Fibroblast of upper back skin (primary cell): ENCODE results near the gene CMBL.
A peak's percentile ranks its signal among the peaks of the same experiment; 100 is the strongest.

Source experiments
- DNase-seq: peaks from one replicate; pipeline ENCODE4 v3.0.0-alpha.2; 2013

Gene CMBL

DNA sequence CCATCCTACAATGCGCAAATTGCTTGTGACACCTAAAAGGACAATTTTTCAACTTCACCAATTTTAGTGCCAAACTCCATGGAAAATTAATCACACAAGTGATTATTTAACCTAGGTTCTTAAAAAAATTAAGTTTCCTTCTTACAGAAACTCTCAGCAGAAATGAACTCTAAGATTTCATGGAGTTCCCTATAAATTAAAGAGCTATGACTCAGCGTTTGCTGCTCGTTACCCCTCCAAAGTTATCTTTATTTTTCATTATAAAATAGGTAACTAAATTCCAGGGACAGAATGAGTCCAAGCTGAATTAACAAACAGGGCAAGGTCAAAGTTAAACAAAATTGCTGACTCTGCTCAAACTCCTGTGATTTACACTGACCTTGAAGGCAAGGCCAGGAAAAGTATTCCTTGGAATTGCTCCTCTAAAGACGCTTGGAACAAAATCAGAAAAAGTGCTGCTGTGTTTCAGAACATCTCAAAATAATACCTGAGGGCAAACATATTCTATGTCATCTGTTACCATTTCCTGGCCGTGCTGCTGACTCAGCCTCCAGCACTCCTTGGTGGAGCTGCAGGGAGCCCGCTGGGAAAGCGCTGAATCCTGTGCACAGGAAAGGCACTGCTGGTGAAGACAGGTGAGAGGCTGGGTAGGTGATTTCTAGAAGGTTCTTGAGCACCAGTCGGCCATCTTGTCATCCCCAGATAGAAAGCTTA is 2.5 kb upstream of the CMBL start:
- peak; percentile 54 for DNase-seq

GRCh38 chr5:10308844-10309243 is 1.1 kb upstream of the CMBL start:
- DNase-seq, result no peak

- no peak for DNase-seq
Measured at GRCh38 chr5:10306806-10307205, 896 bp downstream of the CMBL start.

DNA sequence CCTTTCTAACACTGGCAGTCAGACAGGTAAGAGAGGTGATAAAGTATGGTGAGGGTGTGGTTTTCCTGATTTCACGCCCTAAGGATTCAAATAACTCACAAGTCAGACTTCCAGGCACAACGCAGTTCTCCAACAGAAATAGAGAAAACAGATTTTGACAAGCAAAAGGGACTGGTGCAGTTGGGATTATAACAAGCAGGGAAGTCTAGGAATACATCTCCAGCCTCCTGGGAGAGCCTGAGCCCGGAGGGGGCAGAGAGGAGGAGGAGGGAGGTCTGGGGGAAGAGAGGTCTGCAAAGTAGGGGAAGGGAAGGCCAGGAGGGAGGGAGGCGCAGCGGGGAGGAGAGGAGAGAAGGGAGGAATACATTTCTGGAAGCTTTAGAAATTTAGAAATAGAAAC is 1.6 kb downstream of the CMBL start:
- DNase-seq, result no peak

DNA sequence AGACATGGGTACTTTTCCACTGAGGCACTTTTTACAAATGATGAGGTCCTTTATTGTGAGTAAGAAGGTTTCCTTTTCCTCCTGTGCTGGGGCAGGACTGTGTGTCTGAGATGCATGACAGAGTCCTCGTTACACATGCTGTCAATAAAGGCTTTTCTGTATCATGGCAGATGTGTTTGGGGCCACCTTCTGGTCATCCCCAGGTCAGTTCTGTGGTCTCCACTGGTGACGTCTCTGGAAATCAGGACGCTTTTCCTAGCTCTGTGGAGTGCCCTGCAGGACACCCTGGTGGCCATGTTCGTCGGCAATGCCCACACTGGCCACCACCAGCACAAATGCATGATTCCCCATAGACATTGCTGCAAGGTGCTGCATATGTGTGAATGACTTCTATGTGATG is 2.8 kb downstream of the CMBL start:
- no peak for DNase-seq

- no peak for DNase-seq
Measured at GRCh38 chr5:10303699-10304170, 4.0 kb downstream of the CMBL start.

DNA sequence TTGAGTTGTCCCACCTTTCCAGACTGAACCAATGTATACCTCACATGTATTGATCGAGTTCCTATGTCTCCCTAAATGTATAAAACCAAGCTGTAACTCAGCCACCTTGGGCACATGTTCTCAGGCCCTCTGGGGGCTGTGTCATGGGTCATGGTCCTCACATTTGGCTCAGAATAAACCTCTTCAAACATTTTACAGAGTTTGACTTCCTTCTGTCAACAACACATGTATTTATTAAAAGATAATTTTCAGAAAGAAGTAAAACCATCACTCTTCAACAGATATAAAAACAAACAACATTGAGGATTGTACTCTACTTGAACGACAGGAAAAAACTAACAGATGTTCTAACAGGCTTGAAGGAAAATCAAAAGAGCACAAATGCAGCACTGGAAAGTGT is 4.5 kb downstream of the CMBL start:
- no peak for DNase-seq

- no peak for DNase-seq
Measured at GRCh38 chr5:10301842-10302610, 5.7 kb downstream of the CMBL start.

- no peak for DNase-seq
Measured at GRCh38 chr5:10301266-10301665, 6.4 kb downstream of the CMBL start.

DNA sequence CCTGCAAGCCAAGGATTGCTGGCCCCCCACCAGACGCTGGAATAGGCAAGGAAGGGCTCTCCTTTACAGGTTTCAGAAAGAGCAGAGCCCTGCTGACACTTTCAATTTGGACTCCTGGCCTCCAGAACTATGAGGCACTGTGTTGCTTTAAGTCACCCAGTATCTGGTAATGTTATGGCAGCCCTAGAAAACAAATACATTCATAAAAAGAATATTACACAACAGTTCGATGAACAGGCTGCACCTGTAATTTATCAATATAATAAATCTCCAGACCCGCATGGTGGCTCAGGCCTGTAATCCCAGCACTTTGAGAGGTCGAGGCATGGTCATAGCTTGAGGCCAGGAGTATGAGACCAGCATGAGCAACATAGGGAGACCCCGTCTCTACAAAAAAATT is 7.5 kb downstream of the CMBL start:
- DNase-seq, result no peak

DNA sequence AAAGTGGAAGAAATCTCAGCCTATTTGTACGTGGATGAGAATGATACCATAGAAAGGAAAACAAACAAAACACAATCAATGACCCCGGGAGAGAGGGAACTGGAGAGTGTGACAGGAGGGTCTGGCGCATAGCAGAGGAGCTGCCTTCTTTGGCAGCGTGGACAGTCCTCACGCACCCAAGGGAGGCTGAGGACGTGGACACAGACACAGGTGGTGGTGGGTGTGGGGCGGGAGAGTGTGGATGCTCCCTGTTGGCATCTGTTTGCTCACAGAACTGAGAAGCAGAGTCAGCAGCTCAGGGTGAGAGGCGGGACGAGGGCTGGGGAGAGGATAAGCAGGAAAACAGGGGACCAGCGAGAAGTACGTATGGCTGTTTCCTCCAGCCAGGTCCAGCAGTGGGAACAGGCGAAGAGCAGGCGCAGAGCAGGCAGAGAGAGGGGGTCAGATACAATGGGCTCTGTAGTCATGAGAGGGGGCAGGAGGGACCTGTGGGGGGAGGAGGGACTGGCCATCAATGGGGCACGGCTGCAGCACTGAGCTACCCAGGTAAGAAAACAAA is 10.0 kb downstream of the CMBL start:
- DNase-seq, result no peak

- no peak for DNase-seq
Measured at GRCh38 chr5:10295619-10296326, 11.9 kb downstream of the CMBL start.

DNA sequence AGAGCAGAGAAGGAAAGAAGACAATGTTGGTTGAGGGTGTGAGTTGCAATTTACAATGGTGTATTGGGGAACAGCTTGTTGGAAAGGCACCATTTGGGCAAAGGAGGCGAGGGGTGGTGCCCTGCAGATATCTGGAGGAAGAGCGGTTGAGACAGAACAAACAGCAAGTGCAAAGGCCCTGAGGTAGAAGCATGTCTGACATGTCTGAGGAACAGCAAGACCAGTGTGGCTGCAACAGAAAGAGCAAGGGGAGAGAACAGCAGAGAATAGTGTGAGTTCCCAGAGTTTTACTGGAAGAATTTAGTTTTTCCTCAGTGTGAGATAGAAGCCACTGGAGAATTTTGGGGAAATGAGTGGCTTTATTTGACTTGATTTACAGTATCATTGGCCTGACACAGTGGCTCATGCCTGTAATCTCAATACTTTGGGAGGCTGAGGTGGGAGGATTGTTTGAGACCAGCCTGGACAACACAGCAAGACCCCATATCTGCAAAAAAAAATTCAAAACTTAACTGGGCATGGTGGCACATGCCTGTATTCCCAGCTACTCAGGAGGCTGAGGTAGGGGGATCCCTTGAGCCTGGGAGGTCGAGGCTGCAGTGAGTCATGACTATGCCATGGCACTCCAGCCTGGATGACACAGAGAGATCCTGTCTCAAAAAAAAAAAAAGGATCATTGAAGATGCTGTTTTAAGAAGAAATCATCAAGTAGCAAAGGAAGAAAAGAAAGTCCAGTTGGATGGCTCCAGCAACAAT is 13.6 kb downstream of the CMBL start:
- DNase-seq, result no peak

GRCh38 chr5:10291692-10292339 is 15.9 kb downstream of the CMBL start:
- DNase-seq, result no peak

GRCh38 chr5:10290438-10290837 is 17.3 kb downstream of the CMBL start:
- no peak for DNase-seq

DNA sequence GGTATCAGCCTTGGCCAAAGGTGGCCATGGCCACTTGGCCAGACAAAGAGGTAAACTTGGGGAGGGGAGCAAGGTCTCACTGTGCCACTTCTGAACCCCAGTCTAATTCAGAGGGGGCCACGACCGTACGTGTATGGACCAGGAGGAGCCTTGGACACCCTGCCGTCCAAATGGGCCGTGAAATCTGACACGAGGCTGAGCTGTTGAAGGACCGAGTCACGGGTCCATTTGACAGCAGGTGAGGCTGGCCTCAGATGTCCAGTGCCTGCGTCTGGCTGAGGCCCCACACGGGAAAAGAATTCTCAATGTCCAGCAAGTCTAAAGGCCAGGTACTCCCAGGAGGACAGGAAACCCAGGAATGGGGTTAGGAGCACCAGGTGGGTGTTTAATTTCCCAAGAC is 17.7 kb downstream of the CMBL start:
- no peak for DNase-seq

DNA sequence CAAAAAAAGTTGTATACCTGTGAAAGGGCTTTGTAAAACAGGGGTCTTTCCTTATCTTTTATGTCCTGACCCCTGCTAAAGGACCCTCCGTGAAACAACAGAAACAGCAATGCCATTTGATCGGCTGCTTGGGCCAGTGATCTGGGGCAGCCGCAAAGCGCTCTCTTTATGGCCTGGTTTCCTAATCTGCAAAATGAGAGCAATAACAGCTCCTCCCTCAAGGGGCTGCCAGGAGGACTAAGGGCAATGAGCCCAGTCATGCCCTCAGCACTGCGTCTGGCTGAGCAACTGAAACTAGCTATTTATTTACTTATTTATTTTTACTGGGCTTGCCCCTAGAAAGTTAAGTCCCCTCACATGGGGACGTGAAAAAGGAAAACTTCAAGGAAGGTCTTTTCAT is 18.3 kb downstream of the CMBL start:
- no peak for DNase-seq

GRCh38 chr5:10288592-10289219 is 19.0 kb downstream of the CMBL start:
- DNase-seq, result no peak

- DNase-seq, result no peak
Measured at GRCh38 chr5:10286862-10287227, 20.9 kb downstream of the CMBL start.

- no peak for DNase-seq
Measured at GRCh38 chr5:10286162-10286861, 21.4 kb downstream of the CMBL start.

DNA sequence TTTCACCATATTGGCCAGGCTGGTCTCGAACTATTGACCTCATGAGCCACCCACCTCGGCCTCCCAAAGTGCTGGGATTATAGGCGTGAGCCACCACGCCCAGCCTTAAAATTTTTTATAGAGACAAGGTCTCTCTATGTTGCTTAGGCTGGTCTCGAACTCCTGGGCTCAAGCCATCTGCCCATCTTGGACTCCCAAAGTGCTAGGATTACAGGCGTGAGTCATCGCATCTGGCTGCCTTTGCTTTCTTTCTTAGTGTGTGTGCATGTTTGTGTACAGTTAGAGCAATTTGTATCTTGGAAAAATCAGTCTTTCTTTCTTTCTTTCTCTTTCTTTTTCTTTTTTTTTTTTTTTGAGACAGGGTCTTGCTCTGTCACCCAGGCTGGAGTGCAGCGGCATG is 22.3 kb downstream of the CMBL start:
- peak; percentile 59 for DNase-seq
